NCI-H2081 (cell line): ENCODE measurements around the gene RASSF9.
A peak's percentile ranks its signal among the peaks of the same experiment; 100 is the strongest.

ENCODE experiments used
- DNase-seq, 2 experiments: peaks; one replicate each; lab custom pipeline; 2025; lab: John Stamatoyannopoulos, UW

Gene RASSF9

GRCh38 chr12:85821206-85821605, 15.0 kb downstream of the RASSF9 start:
- DNase-seq = no peak

GRCh38 chr12:85820101-85820500, 16.1 kb downstream of the RASSF9 start:
- no peak for DNase-seq

- no peak for DNase-seq
Measured at GRCh38 chr12:85814741-85815140, 21.5 kb downstream of the RASSF9 start.

GRCh38 chr12:85814071-85814470, 22.1 kb downstream of the RASSF9 start:
- DNase-seq = peak; percentile 92 to 97

- DNase-seq = no peak
Measured at GRCh38 chr12:85809500-85809899, 26.7 kb downstream of the RASSF9 start.

- DNase-seq = no peak
Measured at GRCh38 chr12:85807730-85808129, 28.5 kb downstream of the RASSF9 start.

- DNase-seq = no peak
Measured at GRCh38 chr12:85805654-85806053, 30.6 kb downstream of the RASSF9 start.

GRCh38 chr12:85804663-85805062, 31.5 kb downstream of the RASSF9 start:
- no peak for DNase-seq

- DNase-seq = no peak
Measured at GRCh38 chr12:85803923-85804322, 32.3 kb downstream of the RASSF9 start.

- DNase-seq = no peak
Measured at GRCh38 chr12:85803231-85803630, 33.0 kb downstream of the RASSF9 start.

- DNase-seq = peak in 1 of 2 experiments; percentile 41
Measured at GRCh38 chr12:85798122-85798521, 38.1 kb downstream of the RASSF9 start.

GRCh38 chr12:85796001-85796400, 40.2 kb downstream of the RASSF9 start:
- no peak for DNase-seq

- no peak for DNase-seq
Measured at GRCh38 chr12:85794531-85794930, 41.7 kb downstream of the RASSF9 start.

- DNase-seq = peak; percentile 20 to 62
Measured at GRCh38 chr12:85784096-85784720, 52.0 kb downstream of the RASSF9 start.

GRCh38 chr12:85782711-85783110, 53.5 kb downstream of the RASSF9 start:
- peak in 1 of 2 experiments; percentile 60 for DNase-seq

GRCh38 chr12:85781766-85782165, 54.4 kb downstream of the RASSF9 start:
- DNase-seq = peak; percentile 76 to 92

GRCh38 chr12:85779768-85780167, 56.4 kb downstream of the RASSF9 start:
- DNase-seq = peak; percentile 77 to 92

GRCh38 chr12:85775091-85775490, 61.1 kb downstream of the RASSF9 start:
- no peak for DNase-seq

GRCh38 chr12:85765453-85765869, 70.7 kb downstream of the RASSF9 start:
- DNase-seq = peak; percentile 21 to 29

- no peak for DNase-seq
Measured at GRCh38 chr12:85759623-85760022, 76.6 kb downstream of the RASSF9 start.

- DNase-seq = no peak
Measured at GRCh38 chr12:85759091-85759490, 77.1 kb downstream of the RASSF9 start.

GRCh38 chr12:85755760-85756159, 80.4 kb downstream of the RASSF9 start:
- no peak for DNase-seq
